DND-41 (cell line): ENCODE measurements around the gene NEURL1.

ENCODE experiments used
- EZH2 ChIP-seq: IDR thresholded peaks from 3 replicates; pipeline ENCODE4 v1.6.1; 2012; ENCODE audit warnings: borderline replicate concordance, low read depth, mild to moderate bottlenecking, moderate library complexity, low read length, inconsistent platforms; ENCODE audit not compliant: severe bottlenecking
- TF ChIP-seq, protein P1 (sequence below): IDR thresholded peaks from 2 replicates; pipeline ENCODE4 v1.5.1; 2012; ENCODE audit warnings: borderline replicate concordance, low read length, moderate library complexity, mild to moderate bottlenecking; ENCODE audit not compliant: poor library complexity, severe bottlenecking; ENCODE audit errors: extremely low read depth

DNA sequence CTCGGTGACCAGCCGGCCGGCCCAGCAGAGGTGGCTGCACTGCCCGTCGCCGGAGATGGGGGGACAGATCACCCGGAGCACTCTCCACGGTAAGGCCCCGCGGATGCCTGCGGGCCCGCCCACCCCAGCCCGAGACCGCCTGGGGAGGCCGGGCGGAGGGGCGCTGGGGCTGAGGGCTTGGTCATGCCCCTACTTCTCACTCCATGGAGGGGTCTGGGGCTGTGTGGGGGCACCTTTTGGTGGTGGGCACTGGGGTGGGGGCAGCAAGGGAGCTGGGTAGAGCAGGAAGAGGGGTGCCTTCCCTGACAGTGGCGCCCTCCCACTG, 61.8 kb downstream of the NEURL1 start:
- TF ChIP-seq, protein P1, sequence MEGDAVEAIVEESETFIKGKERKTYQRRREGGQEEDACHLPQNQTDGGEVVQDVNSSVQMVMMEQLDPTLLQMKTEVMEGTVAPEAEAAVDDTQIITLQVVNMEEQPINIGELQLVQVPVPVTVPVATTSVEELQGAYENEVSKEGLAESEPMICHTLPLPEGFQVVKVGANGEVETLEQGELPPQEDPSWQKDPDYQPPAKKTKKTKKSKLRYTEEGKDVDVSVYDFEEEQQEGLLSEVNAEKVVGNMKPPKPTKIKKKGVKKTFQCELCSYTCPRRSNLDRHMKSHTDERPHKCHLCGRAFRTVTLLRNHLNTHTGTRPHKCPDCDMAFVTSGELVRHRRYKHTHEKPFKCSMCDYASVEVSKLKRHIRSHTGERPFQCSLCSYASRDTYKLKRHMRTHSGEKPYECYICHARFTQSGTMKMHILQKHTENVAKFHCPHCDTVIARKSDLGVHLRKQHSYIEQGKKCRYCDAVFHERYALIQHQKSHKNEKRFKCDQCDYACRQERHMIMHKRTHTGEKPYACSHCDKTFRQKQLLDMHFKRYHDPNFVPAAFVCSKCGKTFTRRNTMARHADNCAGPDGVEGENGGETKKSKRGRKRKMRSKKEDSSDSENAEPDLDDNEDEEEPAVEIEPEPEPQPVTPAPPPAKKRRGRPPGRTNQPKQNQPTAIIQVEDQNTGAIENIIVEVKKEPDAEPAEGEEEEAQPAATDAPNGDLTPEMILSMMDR = no peak
- no peak for TF ChIP-seq EZH2
